ENCODE measurements around the gene ZBTB7A.

The ZBTB7A gene

DNA sequence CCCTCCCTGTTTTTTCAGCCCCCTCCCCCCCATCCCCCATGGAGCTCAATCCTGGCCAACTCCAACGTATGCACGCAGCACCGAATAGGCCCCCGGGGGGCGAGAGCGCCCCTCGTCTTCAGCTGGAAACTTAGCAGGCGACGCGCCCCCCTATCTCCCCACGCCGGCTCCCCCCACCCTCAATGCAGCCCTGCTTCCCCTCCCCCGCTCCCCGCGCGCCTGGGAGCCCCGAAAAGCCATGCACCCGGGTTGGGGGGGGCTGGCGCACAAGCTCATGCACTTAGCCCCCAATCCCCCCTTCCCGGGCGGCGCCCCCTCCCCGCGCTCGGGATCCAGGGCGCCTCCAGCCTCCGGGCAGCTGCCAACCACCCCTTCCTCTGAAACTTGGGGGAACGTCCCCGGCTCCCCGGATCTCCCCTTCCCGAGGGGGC lies 508 bp downstream of the ZBTB7A start:
- DNase-seq: no peak

DNA sequence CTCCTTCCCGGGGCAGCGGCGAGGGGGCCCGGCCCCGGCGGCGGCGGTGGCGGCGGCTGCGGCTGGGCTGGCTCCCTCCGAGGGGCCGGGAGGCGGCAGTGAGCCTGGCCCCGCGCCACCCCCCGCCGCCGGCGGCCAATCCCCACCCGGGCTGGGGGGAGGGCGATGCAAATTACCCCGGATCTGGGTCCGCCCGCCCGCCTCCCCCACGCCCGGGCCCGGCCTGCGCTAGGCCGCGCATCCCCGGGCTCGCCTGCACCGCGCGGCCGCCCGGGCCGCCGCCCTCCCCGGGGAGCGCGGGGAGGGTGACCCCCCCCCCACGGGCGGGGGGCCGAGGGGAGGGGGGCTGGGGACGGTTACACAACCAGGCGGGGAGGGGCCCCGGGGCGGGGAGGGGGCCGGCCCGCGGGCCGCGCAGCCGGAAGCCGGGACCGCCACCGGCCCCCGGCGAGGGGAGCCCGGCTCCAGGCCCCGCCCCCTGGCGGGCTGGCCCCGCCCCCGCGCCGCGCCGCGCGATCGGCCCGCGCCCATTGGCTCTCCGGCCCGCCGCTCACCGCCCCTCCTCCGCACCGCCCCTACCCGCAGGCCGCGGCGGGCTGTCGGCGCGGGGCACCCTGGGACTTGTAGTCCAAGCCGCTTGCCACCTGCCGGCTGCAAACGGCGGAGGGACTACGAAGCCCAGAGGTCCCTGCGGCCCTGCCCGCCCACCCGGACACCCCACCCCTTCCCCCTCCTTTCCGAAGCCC lies 1.1 kb downstream of the ZBTB7A start:
- peak; percentile 76 for DNase-seq

DNA sequence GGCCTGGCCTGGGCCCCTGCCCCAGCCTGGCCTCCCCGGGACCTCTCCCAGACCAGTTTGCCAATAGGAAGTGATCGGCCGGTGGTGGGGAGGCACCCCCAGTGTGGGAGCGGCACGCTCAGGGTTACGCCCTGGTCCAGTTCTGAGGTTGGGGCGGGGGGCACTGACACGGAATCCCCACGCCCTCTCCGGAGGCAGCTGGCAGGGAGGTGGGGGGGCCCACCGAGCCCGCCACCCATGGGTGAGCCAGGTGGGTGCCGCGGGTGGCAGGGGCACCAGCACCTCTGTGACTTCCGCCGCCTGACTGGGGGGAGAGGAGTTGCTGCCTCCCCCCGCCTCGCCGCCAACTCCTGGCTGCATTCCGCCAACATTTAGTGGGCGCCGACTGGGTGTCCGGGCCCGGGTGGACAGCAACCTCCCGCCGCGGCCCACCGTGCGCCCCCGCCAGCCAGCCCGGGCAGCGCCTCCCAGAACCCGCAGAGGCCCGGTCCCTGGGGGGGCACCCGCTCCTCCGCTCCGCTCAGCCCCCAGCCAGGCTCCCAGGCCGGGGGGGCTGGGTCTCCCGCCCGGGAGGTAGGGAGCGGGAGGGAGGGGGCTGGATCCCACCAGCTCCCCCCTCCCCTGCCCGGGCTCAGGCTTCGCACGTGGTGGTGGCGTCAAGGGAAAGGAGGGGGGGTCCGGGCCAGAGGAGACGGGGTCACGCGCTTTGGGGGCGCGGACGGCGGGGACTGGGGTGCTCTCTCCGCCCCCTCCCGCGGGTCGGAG lies 2.0 kb downstream of the ZBTB7A start:
- DNase-seq: no peak

GRCh38 chr19:4064149-4064495 lies 2.6 kb downstream of the ZBTB7A start:
- no peak for DNase-seq

- no peak for DNase-seq
Observed at GRCh38 chr19:4063369-4064148, 3.1 kb downstream of the ZBTB7A start.

DNA sequence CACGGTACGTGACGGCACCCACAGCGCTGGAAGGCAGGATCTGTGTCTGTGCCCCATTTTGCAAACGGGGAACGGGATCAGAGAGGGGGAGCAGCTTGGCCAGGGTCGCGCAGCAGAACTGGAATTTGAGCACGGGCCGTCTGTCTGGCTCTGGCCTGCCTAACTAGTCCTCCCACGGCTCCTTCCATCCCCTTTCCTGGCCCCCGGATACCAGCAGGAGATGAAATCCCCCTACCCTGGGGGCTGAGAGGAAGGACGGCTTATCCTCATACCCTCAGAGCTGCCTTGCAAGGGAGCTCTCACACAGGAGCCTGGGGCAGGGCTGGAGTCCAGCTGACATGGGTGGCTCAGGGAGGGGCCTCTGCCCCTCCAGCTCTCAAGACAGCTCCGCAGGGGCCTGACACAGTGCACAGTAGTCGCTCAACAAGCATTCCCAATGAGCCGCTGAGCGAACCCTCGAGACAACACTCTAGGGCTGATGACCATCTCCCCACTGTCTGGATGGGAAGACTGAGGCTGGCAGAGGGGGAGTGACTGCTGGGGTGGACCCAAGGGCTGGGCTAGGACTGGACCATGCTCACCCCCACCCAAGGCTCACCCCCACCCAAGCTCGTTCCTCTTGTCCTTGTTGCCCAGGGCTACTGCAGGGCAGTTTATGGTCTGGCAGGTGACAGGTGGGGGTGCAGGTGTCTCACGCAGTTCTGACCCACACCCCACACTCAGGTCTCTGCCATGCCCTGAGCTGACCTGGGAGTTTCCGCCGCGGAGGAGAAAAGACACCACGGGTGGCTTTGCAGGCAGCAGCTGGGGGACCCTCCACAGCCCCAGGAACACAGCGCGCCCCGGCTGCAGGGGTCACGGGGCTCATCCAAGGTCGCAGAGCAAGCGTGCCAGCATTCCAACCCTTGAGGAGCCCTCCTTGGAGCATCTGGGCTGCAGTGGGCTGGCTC lies 4.0 kb downstream of the ZBTB7A start:
- DNase-seq: no peak

DNA sequence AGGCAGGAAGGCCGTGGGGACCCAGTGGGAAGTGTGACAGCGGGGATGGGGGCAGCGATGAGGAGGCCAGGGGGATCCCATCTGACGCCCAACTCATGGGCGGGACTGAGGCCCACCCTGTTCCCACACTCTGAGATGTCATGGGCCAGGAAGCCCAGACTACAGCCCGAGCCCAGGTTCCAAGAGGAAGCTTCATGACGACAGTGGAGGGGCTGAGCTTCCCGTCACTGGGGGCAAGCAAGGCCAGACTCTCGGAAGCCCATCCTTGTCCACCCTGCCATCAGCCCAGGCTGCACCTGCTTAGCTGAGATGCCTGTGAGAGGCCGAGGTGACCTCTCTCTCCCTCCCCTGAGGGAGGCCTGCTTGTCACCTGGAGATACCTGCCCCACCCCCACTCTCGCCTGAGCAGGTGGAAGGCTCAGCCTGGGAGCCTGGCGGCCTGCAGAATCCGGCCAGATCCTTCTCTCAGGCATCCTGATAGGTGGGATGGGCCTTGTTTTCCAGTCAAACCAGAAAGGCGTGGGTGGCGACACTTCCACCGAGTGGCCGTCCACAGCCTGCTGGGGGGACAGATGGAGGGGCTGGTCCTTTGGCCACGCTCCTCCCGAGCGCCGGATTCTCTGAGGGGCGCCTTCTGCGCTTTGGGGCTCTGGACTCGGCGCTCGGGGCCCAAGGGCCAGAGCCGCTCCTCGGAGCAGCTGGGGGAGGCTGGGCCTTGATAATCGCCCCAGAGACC lies 4.8 kb downstream of the ZBTB7A start:
- DNase-seq: no peak

DNA sequence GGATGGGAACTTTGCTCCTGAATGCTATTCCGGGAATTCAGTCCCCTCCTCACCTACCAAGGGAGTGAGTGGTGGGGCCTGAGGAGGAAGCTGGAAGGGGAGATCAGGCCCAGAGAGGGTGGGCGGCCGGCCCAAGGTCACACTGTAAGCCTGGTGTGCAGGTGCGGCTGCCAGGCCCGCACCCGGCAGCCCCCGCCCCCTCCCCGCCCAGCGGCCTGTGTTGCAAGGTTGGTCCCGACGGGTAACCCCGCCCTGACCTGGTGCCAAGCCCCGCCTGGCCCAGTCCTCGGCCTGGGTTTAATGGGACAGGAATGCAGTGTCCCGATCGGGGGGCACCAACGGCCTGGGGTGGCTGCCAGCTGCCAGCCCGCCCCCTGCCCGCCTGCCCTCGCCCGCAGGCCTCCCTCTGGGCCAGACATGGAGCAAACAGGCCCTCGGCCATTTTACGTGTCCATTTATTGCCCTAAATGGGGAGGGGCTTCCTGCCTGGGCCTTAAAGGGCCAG lies 5.5 kb downstream of the ZBTB7A start:
- no peak for DNase-seq

GRCh38 chr19:4060621-4061177 lies 6.0 kb downstream of the ZBTB7A start:
- DNase-seq: no peak

- DNase-seq: no peak
Observed at GRCh38 chr19:4059891-4060620, 6.6 kb downstream of the ZBTB7A start.

DNA sequence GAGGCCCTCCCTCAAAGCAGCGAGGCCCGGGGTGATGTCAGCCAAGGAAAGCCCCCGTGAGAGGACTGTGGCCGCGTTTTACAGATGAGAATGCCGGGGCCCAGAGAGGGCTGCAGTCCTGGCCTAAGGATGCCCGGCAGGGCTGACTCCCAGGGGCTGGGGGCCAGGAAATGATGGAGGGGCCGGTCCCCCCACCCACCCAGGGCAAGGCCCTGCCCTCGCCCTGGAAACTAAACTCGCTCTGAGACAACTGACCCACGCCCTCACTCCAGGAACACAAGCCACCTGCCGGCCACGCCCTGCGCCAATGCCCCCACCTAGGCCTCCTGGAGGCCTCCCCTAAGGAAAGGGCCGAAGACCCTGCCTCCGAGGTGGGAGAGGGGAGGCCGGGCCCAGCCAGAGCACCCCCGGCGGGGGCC lies 7.2 kb downstream of the ZBTB7A start:
- DNase-seq: no peak

DNA sequence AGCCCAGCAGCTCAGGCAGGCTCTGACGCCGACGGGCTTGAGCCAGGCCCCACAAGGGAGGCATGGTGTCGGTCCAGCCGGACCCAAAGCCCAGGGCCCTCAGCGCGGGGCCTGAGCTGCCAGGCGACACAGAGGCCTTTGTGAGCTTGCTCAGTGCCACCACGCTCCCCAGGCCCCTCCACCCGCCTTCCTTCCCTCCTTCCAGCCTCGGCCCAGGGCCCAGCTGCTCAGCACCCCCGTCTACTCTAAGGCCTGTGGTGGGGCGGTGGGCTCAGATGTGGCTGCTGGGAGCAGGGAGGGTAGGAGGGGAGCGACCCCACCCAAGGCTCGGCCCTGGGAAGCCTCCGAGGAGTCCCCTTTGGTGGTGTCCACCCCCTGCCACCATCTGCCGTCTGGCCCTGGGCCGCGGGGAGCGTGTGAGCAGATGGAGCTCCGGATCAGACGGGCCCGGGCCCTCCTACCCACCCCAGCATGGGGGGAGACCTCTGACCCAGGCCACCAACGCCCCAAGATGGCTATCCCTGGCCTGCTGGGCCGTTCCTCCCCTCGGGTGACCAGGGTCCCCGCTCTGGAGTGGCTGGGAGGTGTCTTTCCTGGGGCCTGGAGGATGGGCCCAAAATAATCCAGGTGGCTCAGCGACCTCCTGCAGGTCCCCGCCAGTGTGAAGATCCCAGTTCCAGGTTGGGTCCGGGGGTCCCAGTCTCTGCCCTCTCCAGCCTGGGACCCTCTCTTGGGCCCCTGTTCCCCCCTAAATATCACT lies 7.8 kb downstream of the ZBTB7A start:
- DNase-seq: no peak

- no peak for DNase-seq
Observed at GRCh38 chr19:4057931-4058692, 8.6 kb downstream of the ZBTB7A start.

DNA sequence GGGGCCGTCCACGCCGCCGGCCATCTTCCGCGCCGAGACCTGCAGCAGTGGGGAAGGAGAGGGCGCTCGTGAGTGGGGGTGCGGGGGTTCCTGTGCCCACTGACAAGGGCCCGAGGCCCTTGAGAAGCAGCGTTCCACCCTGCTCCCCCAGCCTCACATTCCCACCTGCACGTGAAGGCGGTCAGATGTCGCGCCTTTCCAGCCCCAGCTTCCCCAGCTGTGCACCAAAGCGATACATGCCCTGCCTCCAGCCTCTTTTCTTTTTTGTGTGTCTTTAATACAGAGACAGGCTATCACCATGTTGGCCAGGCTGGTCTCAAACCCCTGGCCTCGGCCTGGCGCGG lies 11.5 kb downstream of the ZBTB7A start:
- DNase-seq: no peak

GRCh38 chr19:4054441-4055208 lies 12.1 kb downstream of the ZBTB7A start:
- DNase-seq: no peak

DNA sequence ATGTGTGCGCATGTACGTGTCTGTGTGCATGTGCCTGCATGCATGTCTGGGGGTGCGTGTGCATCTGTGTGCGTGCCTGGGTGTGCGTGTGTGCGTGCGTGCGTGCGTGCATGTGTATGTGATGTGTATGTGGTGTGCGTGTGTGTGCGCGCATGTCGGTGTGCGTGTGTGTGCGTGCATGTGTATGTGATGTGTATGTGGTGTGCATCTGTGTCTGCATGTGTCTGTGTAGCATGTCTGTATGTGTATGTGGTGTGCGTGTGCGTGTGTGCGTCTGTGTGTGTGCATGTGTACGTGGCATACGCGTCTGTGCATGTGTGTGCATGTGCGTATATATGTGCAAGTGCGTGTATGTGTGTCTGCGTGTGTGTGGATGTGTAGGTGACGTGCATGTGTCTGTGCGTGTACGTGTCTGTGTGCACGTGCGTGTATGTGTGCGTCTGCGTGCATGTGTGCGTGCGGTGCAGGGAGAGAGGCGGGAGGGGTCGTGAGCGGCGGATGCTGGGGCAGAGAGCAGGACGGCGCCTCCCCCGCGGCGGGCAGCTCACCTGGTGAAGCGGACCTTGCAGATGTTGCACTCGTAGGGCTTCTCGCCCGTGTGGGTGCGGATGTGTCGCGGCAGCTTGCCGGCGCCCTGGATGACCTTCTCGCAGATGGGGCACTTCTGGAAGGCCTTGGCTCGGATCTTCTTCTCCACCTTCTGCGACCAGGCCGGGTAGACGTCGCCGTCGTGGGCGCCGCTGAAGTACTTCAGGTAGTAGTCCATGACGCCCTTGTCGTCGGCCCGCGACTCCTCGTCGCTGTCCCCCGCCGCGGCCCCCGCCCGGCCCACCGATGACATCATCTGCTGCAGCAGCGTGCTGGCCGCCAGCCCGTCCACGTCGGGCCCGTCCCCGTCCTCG lies 13.0 kb downstream of the ZBTB7A start:
- no peak for DNase-seq

- no peak for DNase-seq
Observed at GRCh38 chr19:4052993-4053422, 13.7 kb downstream of the ZBTB7A start.

Measured in NCI-H187 treated with DMSO at 0.1 percent for 48 hours (cell line).